Fibroblast of gingiva (primary cell): ENCODE results near the gene PRPSAP1.
"Not testable (repeated sequence)": the region's sequence is repeated elsewhere in the genome, so short reads cannot be mapped to it uniquely, and the experiment has no call there.

Experiments
- DNase-seq: peaks from one replicate; pipeline ENCODE4 v3.0.0-alpha.2; 2011; ENCODE audit warnings: low read depth

The PRPSAP1 gene

GRCh38 chr17:76359375-76359774 is 5.7 kb upstream of the PRPSAP1 start:
- no peak for DNase-seq

DNA sequence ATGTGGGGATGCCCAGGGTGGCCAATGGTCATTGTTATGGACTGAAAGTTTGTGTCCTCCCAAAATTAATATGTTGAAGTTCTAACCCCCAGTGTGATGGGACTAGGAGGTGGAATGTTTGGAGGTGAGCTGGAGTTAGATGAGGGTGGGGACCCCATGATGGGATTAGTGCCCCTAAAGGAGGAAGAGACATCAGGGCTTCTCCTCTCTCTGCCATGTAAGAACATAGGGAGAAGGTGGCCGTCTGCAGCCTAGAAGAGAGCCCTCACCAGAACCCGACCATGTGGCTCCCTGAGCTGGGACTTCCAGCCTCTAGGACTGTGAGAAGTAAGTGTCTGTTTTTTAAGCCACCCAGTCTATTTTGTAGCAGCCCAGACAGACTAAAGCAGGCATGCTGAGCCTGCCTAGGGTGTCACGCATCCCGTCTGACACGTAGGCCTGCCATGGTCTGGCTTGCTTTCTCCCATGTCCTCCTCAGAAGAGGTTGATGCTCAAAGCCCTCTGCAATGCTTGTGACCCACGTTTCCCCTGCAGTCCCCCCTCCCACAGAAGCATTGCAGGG is 4.0 kb upstream of the PRPSAP1 start:
- no peak for DNase-seq

DNA sequence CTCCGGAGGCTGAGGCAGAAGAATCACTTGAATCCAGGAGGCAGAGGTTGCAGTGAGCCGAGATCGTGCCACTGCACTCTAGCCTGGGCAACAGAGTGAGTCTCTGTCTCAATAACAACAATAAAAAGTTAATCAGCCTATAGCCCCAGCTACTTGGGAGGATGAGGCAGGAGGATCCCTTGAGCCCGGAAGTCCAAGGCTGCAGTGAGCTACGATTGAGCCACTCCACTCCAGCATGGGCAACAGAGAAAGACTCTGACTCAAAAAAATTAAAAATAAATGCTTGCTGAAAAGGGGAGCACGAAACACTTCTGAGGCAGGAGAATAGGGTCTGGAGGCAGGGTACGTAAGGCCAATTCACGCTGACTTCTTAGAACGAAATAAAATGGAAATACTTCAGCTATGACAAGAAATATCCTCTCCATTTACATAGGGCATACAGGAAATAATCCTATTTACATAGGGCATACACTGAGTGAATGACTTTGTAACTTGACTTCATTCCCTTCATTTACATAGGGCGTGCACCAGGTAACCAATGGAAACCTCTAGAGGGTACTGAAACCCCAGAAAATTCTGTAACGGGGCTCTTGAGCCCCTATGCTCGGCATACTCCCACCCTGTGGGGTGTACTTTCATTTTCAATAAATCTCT is 3.2 kb upstream of the PRPSAP1 start:
- no peak for DNase-seq

DNA sequence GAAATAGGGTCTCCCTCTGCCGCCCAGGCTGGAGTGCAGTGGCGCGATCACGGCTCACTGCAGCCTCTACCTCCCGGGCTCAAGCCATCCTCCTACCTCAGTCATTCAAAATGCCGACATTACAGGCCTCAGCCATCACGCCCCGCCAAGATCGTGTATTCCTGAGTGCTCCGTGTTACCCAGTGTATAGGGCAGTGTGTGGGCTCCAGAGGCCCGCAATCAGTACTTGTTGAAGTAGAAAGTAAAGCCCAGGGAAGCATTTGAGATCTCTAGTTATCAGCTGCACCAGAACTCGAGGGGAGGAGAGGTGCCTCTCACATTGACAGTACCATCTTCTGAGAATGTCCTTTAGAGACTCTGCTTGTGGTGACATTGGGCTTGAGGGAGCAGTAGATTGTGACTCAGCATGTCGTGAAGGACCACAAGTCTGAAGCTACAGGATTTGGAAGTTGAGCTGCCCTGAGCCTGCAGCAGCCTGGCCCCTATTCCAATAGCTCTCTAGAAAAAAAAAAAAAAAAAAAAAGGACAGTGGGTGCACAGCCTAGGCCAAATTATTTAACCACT is 1.1 kb upstream of the PRPSAP1 start:
- DNase-seq = no peak

DNA sequence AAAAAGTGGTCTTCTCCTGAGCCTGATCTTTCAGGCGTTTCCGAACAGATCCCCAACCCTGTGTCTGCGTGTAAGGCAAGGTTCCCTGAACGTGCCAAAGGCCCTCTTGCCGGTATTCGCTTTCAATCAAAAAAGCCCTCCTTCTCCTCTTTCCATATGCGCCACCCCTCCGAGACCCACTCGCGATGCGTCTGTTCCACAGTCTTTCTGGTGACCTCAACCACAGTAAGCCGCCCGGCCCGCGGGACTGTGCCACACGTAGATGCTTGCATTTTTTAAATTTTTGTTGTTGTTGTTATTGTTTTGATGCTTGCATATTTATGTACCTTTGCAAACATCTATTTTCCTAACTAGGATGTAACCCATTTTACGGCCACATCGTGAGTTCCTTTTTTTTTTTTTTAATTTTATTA is 607 bp upstream of the PRPSAP1 start:
- no peak for DNase-seq

DNA sequence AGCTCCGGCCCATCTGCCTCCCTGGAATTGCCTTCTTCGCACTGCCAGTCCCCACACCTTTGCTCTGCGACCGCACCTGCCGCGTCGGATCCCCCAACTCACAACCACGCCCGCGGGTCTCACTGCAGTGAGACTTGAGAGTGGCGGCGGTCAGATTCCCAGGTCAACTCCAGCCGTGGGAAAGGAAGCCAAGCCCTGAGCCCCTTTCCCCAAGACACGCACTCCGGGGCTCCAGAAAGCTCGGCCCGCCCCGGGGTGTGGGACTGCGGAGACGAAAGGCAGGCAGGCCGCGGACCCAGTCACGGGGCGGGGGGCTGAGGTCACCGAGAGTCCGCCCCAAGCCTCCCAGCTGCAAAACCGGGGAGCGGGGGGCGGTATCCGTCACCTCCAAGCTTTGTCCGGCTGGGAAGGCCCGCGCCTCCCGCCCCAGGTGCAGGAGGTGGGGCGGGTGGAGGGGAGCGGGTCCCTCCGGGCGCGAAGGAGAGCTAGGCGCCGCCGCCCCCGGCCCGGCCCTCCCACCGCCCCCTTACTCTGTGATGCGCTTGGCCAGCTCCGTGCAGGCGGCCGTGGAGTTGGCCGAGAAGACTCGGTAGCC is 615 bp downstream of the PRPSAP1 start:
- DNase-seq = no peak

- no peak for DNase-seq
Measured at GRCh38 chr17:76351526-76352071, 2.1 kb downstream of the PRPSAP1 start.

DNA sequence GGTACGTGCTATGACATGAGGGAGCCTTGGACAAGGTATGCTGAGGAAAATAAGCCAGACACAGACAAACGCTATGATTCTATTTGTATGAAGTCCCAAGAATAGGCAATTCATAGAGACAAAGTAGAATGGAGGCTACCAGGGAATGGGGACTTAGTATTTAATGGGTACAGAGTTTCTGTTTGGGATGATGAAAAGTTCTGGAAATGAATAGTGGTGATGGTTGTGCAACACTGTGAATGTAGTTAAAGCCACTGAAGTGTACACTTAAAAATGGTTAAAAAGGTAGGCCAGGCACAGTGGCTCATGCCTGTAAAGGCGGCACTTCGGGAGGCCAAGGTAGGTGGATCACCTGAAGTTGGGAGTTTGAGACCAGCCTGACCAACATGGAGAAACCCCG is 3.3 kb downstream of the PRPSAP1 start:
- DNase-seq = no peak

- not testable (repeated sequence) for DNase-seq
Measured at GRCh38 chr17:76346936-76347335, 6.8 kb downstream of the PRPSAP1 start.

GRCh38 chr17:76345377-76345974 is 8.2 kb downstream of the PRPSAP1 start:
- DNase-seq = no peak

DNA sequence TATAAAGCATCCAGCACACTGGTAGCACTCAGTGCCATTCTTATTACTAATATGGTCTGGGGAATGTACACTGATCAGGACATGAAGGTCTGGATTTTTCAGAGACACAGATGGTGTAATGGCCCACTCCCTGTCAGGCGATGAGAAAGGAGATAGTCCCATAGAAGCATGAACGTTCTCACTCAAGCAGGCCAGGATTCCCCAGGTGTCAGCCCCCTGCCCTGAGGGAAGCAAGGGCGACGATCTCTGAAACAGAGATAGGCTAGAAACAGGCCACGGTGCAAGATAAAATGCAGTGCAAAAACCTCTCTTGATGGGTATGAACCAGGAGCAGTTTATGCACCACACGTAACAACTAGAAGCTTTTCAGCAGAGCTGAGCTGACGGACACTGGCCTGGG is 10.6 kb downstream of the PRPSAP1 start:
- DNase-seq = no peak

DNA sequence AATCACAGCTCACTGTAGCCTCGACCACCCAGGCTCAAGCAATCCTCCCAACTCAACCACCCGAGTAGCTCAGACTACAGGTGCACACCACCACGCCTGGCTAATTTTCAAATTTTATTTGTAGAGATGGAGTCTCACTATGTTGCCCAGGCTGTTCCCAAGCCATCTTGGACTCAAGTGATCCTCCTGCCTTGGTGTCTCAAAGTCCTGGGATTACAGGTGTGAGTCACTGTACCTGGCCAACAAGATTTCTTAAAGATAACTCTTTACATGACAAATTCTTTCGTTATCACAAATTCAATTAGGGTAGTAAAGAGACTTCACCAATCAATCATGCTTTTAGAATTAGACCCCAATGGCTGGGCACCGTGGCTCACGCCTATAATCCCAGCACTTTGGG is 12.4 kb downstream of the PRPSAP1 start:
- DNase-seq = no peak

GRCh38 chr17:76337413-76337777 is 16.3 kb downstream of the PRPSAP1 start:
- no peak for DNase-seq

DNA sequence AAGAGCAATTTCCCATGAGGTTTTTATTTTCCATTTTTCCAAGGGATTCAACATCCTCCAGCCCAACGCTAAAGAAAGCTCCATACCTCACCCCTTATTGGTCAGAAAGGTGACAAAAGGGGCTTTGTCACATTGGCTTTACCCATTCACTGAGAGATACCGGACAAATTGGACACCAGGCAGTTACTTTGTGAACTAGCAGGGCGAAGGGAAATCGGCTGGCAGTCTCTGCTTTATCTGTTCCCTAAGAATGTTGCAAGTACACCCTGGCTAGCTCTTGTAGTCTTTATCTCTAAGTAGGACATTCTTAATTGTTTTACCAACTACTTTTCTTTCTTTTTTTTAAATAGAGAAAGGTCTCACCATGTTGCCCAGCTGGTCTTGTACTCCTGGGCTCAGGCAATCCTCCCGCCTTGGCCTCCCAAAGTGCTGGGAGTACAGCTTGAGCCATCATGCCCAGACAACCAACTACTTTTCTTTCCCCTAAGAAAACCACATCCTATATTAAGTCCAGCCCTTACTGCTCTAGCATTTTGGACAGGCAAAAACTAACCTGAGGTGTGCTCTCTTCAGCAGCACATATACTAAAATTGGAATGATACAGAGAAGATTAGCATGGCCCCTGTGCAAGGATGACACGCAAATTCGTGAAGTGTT is 16.8 kb downstream of the PRPSAP1 start:
- no peak for DNase-seq

- no peak for DNase-seq
Measured at GRCh38 chr17:76335716-76336381, 17.9 kb downstream of the PRPSAP1 start.

DNA sequence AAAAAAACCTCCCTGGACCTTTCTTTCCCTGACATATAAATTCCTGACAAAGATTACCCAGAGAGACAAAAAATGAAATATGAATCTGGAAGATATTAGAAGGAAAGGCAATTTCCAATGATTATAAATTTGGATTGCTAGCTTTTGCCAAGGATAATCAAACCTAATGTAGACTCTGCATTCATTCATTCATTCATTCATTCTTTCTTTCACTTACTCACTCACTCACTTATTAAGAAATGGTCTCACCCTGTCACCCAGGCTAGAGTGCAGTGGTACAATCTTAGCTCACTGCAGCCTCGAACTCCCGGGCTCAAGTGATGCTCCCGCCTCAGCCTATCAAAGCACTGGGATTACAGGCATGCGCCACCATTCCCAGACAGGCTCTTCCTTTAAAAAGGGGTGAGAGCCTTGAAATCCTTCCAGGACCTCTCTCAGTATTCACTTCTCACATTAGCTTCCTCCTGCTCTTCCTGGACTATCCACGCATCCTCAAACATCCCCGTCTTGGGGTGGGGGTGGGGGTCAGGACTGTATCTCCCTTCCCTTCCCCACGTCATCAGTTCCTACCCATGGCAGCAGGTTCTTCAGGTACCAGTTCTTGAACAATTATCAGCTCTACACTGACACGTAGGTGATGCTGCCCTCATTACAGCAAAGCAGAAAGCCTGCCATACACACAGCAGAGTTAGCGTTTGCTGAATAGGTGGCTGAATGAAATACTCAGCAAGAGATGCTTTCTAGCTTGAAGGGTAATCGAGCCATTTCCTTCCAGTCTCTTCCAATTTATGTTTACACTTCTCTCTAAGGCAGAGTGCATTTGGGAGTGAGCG is 19.8 kb downstream of the PRPSAP1 start:
- no peak for DNase-seq

DNA sequence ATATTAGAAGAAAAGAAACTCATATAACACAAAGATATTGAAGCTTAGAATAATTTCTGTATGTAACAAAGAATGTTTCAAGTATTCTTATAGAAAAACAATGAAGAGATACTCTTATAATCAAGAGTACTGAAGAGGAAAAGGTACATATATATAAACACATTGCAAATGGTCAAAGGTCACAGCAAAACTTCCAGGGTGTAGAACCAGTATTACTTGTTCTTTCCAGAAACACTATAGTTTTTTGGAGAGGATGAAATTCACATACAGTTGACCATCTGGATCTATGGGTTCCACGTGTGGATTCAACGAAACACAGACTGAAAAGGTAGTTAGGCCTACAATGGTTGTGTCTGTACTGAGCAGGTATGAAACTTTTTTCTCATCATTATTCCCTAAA is 22.6 kb downstream of the PRPSAP1 start:
- no peak for DNase-seq

GRCh38 chr17:76329664-76330063 is 24.1 kb downstream of the PRPSAP1 start:
- DNase-seq = no peak

- no peak for DNase-seq
Measured at GRCh38 chr17:76327696-76328095, 26.0 kb downstream of the PRPSAP1 start.

DNA sequence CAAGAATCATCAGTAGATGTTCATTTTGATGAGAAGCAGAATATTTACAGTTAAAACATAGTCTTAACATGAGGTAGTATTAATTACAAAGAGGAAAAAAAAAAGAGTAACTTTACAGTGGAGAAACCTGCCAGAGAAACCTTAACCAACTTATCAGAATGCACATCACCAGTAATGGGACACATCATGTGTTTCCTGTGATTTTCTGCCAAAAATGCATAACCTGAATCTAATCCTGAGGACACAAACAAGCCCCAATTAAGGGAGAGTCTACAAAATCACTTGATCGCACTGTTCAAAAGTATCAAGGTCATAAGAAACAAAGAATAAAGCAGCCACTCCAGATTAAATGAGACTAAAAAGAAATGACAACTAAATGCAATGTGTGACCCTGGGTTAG is 27.4 kb downstream of the PRPSAP1 start:
- DNase-seq = no peak

DNA sequence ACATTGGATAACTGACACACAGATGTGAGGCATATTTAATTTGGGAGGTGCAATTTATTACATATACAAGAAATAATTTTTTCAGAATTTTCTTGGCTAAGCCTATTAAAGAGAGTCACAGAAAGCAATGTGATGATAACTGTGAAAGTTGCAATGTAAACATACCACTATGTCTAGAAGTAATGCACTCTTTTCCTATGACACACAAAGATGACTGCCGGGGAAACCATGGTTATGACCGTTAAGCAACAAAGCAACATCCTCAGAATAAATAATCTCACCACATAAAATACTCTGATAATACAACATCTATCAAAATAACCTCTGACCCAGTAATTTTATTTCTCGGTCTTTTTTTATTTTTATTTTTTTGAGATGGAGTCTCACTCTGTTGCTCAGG is 35.1 kb downstream of the PRPSAP1 start:
- DNase-seq = no peak
